K562 (cell line): ENCODE results near the gene CDK5R1. TPM values are rescaled to one million over a fixed set of nuclear protein-coding genes. Genes with fewer than 3 reads are reported as not detected.

Experiments used
- ATAC-seq: fragments of 200-7000 bp; cut with Tn5 transposase; 3 replicates; pipeline ENCODE4 v1.9.1; 2020; ENCODE audit warnings: moderate library complexity
- BruUV-seq: library from RNA; stranded (reverse); fragments of 400-500 nt; replicated peaks from 2 replicates; lab custom pipeline; 2021; lab: Mats Ljungman, UMichigan
- CTCF ChIA-PET: fragments of 300-600 bp; formaldehyde crosslinking; extraction: SDS; loops from one replicate; lab custom pipeline; 2021; ENCODE audit warnings: low intra/inter-chr PET ratio; lab: Yijun Ruan, JAX
- POLR2A ChIA-PET: fragments of 300-600, 350-650 bp; sonication (Branson Sonifier 250); formaldehyde crosslinking; extraction: SDS; loops from one replicate; lab custom pipeline; 2021; ENCODE audit warnings: antibody characterized with exemption, inconsistent platforms; lab: Yijun Ruan, JAX
- DNase-seq, 4 experiments: peaks; one replicate each; pipeline versions ENCODE4 v3.0.0 to v3.0.0-alpha.2; 2011 to 2018; ENCODE audit warnings: low spot score in 3 of 4, mixed read lengths in 3 of 4; ENCODE audit errors: extremely low read depth in 1 of 4
- FAIRE-seq: peaks from 2 replicates; lab custom pipeline; 2011; peaks lifted over from hg19 to GRCh38; lab: Jason Lieb, UNC
- H2AFZ ChIP-seq: 2 replicates; pipeline ENCODE4 v1.6.0; 2011; ENCODE audit warnings: low read depth, low read length, control low read depth, inconsistent platforms
- H3K27ac ChIP-seq: fragments of 200-600 bp; 3 replicates; pipeline ENCODE4 v1.8.0; 2011; ENCODE audit warnings: low read depth, mild to moderate bottlenecking, control low read depth, inconsistent platforms, low read length, moderate library complexity, mixed read lengths; ENCODE audit errors: extremely low read depth
- H3K27me3 ChIP-seq, 2 experiments: fragments of 300-600 bp in 1 of 2; 2 replicates in 1 of 2; 3 replicates in 1 of 2; pipeline versions ENCODE4 v1.6.0 to v1.8.0; 2011; ENCODE audit warnings: inconsistent platforms in 2 of 2, low read length in 2 of 2, mild to moderate bottlenecking in 1 of 2, mixed read lengths in 1 of 2, moderate library complexity in 1 of 2; ENCODE audit not compliant: control insufficient read depth in 2 of 2, insufficient read depth in 2 of 2
- H3K36me3 ChIP-seq: fragments of 300-600 bp; 3 replicates; pipeline ENCODE4 v1.8.0; 2011; ENCODE audit warnings: mild to moderate bottlenecking, low read length, inconsistent platforms; ENCODE audit not compliant: control insufficient read depth, insufficient read depth
- H3K4me1 ChIP-seq, 2 experiments: fragments of 200-600 bp in 1 of 2; replicated peaks in 1 of 2; 2 replicates in 1 of 2; 3 replicates in 1 of 2; pipeline versions ENCODE4 v1.5.1 to v1.8.0; 2011; ENCODE audit warnings: inconsistent platforms in 2 of 2, low read length in 2 of 2, mild to moderate bottlenecking in 1 of 2, mixed read lengths in 1 of 2, moderate library complexity in 1 of 2; ENCODE audit not compliant: control insufficient read depth in 2 of 2, insufficient read depth in 2 of 2
- H3K4me2 ChIP-seq: 2 replicates; pipeline ENCODE4 v1.6.1; 2011; ENCODE audit warnings: low read length, control low read depth, inconsistent platforms, mixed read lengths; ENCODE audit not compliant: insufficient read depth
- H3K4me3 ChIP-seq: fragments of 200-600 bp; sonication (generic), shearing (Covaris generic); 2 replicates; pipeline ENCODE4 v1.5.1; 2016; ENCODE audit warnings: control low read depth, inconsistent platforms
- H3K79me2 ChIP-seq: fragments of 200-600 bp; 3 replicates; pipeline ENCODE4 v1.8.0; 2011; ENCODE audit warnings: low read length, inconsistent platforms; ENCODE audit not compliant: control insufficient read depth, insufficient read depth
- H3K9ac ChIP-seq, 2 experiments: 2 replicates each; pipeline versions ENCODE4 v1.6.0 to v1.6.1; 2011; ENCODE audit warnings: low read depth in 2 of 2, low read length in 2 of 2, control low read depth in 1 of 2, inconsistent platforms in 1 of 2, mild to moderate bottlenecking in 1 of 2, mixed read lengths in 1 of 2; ENCODE audit not compliant: insufficient read depth in 1 of 2
- H3K9me1 ChIP-seq: one replicate; pipeline ENCODE4 v1.6.0; 2011; ENCODE audit warnings: inconsistent platforms, mild to moderate bottlenecking, low read length, moderate library complexity; ENCODE audit not compliant: control insufficient read depth, insufficient read depth
- H3K9me3 ChIP-seq: replicated peaks from 2 replicates; pipeline ENCODE4 v1.5.1; 2011; ENCODE audit warnings: low read depth, low read length, inconsistent platforms; ENCODE audit not compliant: control insufficient read depth, insufficient read depth
- H4K20me1 ChIP-seq: replicated peaks from 2 replicates; pipeline ENCODE4 v1.6.1; 2011; ENCODE audit warnings: low read length, inconsistent platforms, mixed read lengths; ENCODE audit not compliant: control insufficient read depth, insufficient read depth
- CBFA2T3 ChIP-seq: fragments of 450-650 bp; IDR thresholded peaks from 2 replicates; pipeline ENCODE4 v1.6.1; 2017
- FOXO4 ChIP-seq: fragments of 450-650 bp; formaldehyde crosslinking; IDR thresholded peaks from 2 replicates; pipeline ENCODE4 v1.4.0; 2020; ENCODE audit warnings: mild to moderate bottlenecking, moderate library complexity
- HDAC6 ChIP-seq: IDR thresholded peaks from 2 replicates; pipeline ENCODE4 v1.6.1; 2012; ENCODE audit warnings: low read depth, mild to moderate bottlenecking, control low read depth, inconsistent platforms, low read length, moderate library complexity
- SIN3B ChIP-seq: fragments of 450-650 bp; IDR thresholded peaks from 2 replicates; pipeline ENCODE4 v1.6.1; 2017; ENCODE audit warnings: low read depth, mild to moderate bottlenecking, moderate library complexity
- WGBS: fragments of 100-300 bp; shearing (Covaris generic); methylation state at CpG from one replicate; pipeline ENCODE4 v1.1.6; 2016; ENCODE audit warnings: low coverage, mixed read lengths; ENCODE audit not compliant: insufficient coverage; ENCODE audit errors: missing lambda C conversion rate; 5-methylcytosine and 5-hydroxymethylcytosine counted together
- in situ Hi-C: fragments of 300-500 bp; cut with MboI; formaldehyde crosslinking; loops from 4 replicates; pipeline ENCODE4 v1.15.0; 2018; ENCODE audit warnings: inconsistent platforms, mixed read lengths
- intact Hi-C: fragments of 100-400 bp; cut with micrococcal nuclease; formaldehyde crosslinking; loops from 2 replicates; pipeline ENCODE4 v1.14.2; 2022
- polyA plus RNA-seq, 8 experiments: library from polyadenylated mRNA; depleted of rRNA in 4 of 8; stranded (reverse) in 5 of 8; unstranded in 3 of 8; fragments of >200 nt; fragmentation: Nextera tagmentation in 2 of 8; fragmentation: Illumina TruSeq in 1 of 8; extraction: Ambion mirVana in 2 of 8; extraction: Trizol in 1 of 8; gene quantifications; 2 replicates each; pipeline versions ENCODE4 v1.2.1 to v1.2.3, GENCODE V29; 2011 to 2014; ENCODE audit warnings: inconsistent platforms in 1 of 8, missing spikeins in 1 of 8
- total RNA-seq, 7 experiments: library from RNA; depleted of rRNA in 6 of 7; stranded (reverse); fragments of >200 nt in 6 of 7; fragmentation: Illumina TruSeq in 2 of 7; extraction: Trizol in 2 of 7; gene quantifications; 2 replicates each; pipeline versions ENCODE4 v1.2.1 to v1.2.3, GENCODE V29; 2011 to 2021; ENCODE audit warnings: low replicate concordance in 1 of 7

Gene CDK5R1
- total and polyA plus RNA-seq, 9 of the 15 experiments (the other 6 are each of a cell fraction or from before 2014, with no cell fraction given), result 0.10 to 4.8 (median 2.3) TPM

GRCh38 chr17:32525122-32525521 lies 38.3 kb downstream of the CDK5R1 start:
- intact Hi-C loops, result no loop called here

More at GRCh38 chr17:32525122-32525521, 38.3 kb downstream of the CDK5R1 start:
- 8% methylated on average over 4 of the region's 4 CpGs for WGBS
- ATAC-seq (no peak), FAIRE-seq (peak; percentile 51)
- Histone ChIP-seq H3K27me3 (no peaks in the 10 kb centered on the region), H3K9me1 (no peaks in the 10 kb centered on the region), H3K4me2 (no peak overlapping the region), H2AFZ (no peak overlapping the region), H3K4me1 (peaks cover 2 to 8% of the 10 kb centered on the region in 2 experiments; a peak in 2 of 5 replicates), H3K4me3 (no peak overlapping the region), H3K27ac (no peak overlapping the region), H3K9ac (no peak overlapping the region)
- BruUV-seq, result no TSS peak
- in situ Hi-C loops, result no loop called here
- POLR2A ChIA-PET, result interaction anchor here (2.8 kb wide), 1 partner anchor 9 kb away, joined by 8 read pairs; no protein-coding TSS in a partner anchor
- no peak for TF ChIP-seq HDAC6
- TF ChIP-seq CBFA2T3, result peak; percentile 14; the same call in 1 of the 2 replicates
- no peak for TF ChIP-seq FOXO4
- TF ChIP-seq SIN3B, result no peak
- TF ChIP-seq, all 486 proteins: peak for 1
- H3K79me2 ChIP-seq, result no peaks in the 10 kb centered on the region
- CTCF ChIA-PET, result no interaction called here
- no peaks in the 10 kb centered on the region; the same call in 2 of the 3 replicates for H3K36me3 ChIP-seq
- no peaks in the 10 kb centered on the region for H4K20me1 ChIP-seq
- peak in 1 of 4 experiments; percentile 11 for DNase-seq
- H3K9me3 ChIP-seq, result no peaks in the 10 kb centered on the region
